ENCODE results near the gene SLC28A1.
A peak's percentile ranks its signal among the peaks of the same experiment; 100 is the strongest.

The SLC28A1 gene

GRCh38 chr15:84899750-84900149, 15.3 kb downstream of the SLC28A1 start:
- Histone ChIP-seq H3K27me3 (ENCODE audit: low read depth, low read length) (no peaks in the 10 kb centered on the region), H3K36me3 (ENCODE audit: control insufficient read depth in 1 of 2, insufficient read depth in 2 of 2, low read length in 2 of 2) (no peaks in the 10 kb centered on the region), H3K4me1 (ENCODE audit: control insufficient read depth in 1 of 2, insufficient read depth in 2 of 2, low read length in 2 of 2) (peaks cover 0 to 12% of the 10 kb centered on the region in 2 donors), H3K9me3 (ENCODE audit: control insufficient read depth in 1 of 2, low read length in 2 of 2) (peaks cover 0 to 4% of the 10 kb centered on the region in 2 donors), H3K4me3 (ENCODE audit: low read depth in 1 of 2, low read length in 2 of 2) (no peak overlapping the region), H3K27ac (ENCODE audit: low read length) (no peak overlapping the region)

- no peak overlapping the region for H3K4me3 ChIP-seq (ENCODE audit: low read depth in 1 of 2, low read length in 2 of 2)
- peaks cover 0 to 16% of the 10 kb centered on the region in 2 donors for H3K4me1 ChIP-seq (ENCODE audit: control insufficient read depth in 1 of 2, insufficient read depth in 2 of 2, low read length in 2 of 2)
- peaks cover 0 to 4% of the 10 kb centered on the region in 2 donors for H3K9me3 ChIP-seq (ENCODE audit: control insufficient read depth in 1 of 2, low read length in 2 of 2)
- H3K27me3 ChIP-seq (ENCODE audit: low read depth, low read length): no peaks in the 10 kb centered on the region
- H3K36me3 ChIP-seq (ENCODE audit: control insufficient read depth in 1 of 2, insufficient read depth in 2 of 2, low read length in 2 of 2): no peaks in the 10 kb centered on the region
- H3K27ac ChIP-seq (ENCODE audit: low read length): no peak overlapping the region
These were observed 17.1 kb downstream of the SLC28A1 start for GRCh38 chr15:84901540-84901939.

- no peaks in the 10 kb centered on the region for H3K36me3 ChIP-seq (ENCODE audit: control insufficient read depth in 1 of 2, insufficient read depth in 2 of 2, low read length in 2 of 2)
- H3K27ac ChIP-seq (ENCODE audit: low read length): no peak overlapping the region
- peaks cover 0 to 16% of the 10 kb centered on the region in 2 donors for H3K4me1 ChIP-seq (ENCODE audit: control insufficient read depth in 1 of 2, insufficient read depth in 2 of 2, low read length in 2 of 2)
- H3K4me3 ChIP-seq (ENCODE audit: low read depth in 1 of 2, low read length in 2 of 2): no peak overlapping the region
- no peaks in the 10 kb centered on the region for H3K27me3 ChIP-seq (ENCODE audit: low read depth, low read length)
- peaks cover 0 to 4% of the 10 kb centered on the region in 2 donors for H3K9me3 ChIP-seq (ENCODE audit: control insufficient read depth in 1 of 2, low read length in 2 of 2)
These were observed 19.3 kb downstream of the SLC28A1 start for GRCh38 chr15:84903751-84904150.

GRCh38 chr15:84904419-84904818, 20.0 kb downstream of the SLC28A1 start:
- no peak overlapping the region for H3K27ac ChIP-seq (ENCODE audit: low read length)
- peaks cover 0 to 16% of the 10 kb centered on the region in 2 donors for H3K4me1 ChIP-seq (ENCODE audit: control insufficient read depth in 1 of 2, insufficient read depth in 2 of 2, low read length in 2 of 2)
- peaks cover 0 to 4% of the 10 kb centered on the region in 2 donors for H3K9me3 ChIP-seq (ENCODE audit: control insufficient read depth in 1 of 2, low read length in 2 of 2)
- H3K27me3 ChIP-seq (ENCODE audit: low read depth, low read length): no peaks in the 10 kb centered on the region
- no peaks in the 10 kb centered on the region for H3K36me3 ChIP-seq (ENCODE audit: control insufficient read depth in 1 of 2, insufficient read depth in 2 of 2, low read length in 2 of 2)
- no peak overlapping the region for H3K4me3 ChIP-seq (ENCODE audit: low read depth in 1 of 2, low read length in 2 of 2)

- H3K27ac ChIP-seq (ENCODE audit: low read length): no peak overlapping the region
- no peak overlapping the region for H3K4me3 ChIP-seq (ENCODE audit: low read depth in 1 of 2, low read length in 2 of 2)
- H3K27me3 ChIP-seq (ENCODE audit: low read depth, low read length): no peaks in the 10 kb centered on the region
- peaks cover 0 to 4% of the 10 kb centered on the region in 2 donors for H3K9me3 ChIP-seq (ENCODE audit: control insufficient read depth in 1 of 2, low read length in 2 of 2)
- no peaks in the 10 kb centered on the region for H3K36me3 ChIP-seq (ENCODE audit: control insufficient read depth in 1 of 2, insufficient read depth in 2 of 2, low read length in 2 of 2)
- peaks cover 0 to 16% of the 10 kb centered on the region in 2 donors for H3K4me1 ChIP-seq (ENCODE audit: control insufficient read depth in 1 of 2, insufficient read depth in 2 of 2, low read length in 2 of 2)
These were observed 20.8 kb downstream of the SLC28A1 start for GRCh38 chr15:84905016-84905916.

GRCh38 chr15:84907731-84908130, 23.3 kb downstream of the SLC28A1 start:
- no peak overlapping the region for H3K4me3 ChIP-seq (ENCODE audit: low read depth in 1 of 2, low read length in 2 of 2)
- no peaks in the 10 kb centered on the region for H3K9me3 ChIP-seq (ENCODE audit: control insufficient read depth in 1 of 2, low read length in 2 of 2)
- no peak overlapping the region for H3K27ac ChIP-seq (ENCODE audit: low read length)
- no peaks in the 10 kb centered on the region for H3K27me3 ChIP-seq (ENCODE audit: low read depth, low read length)
- H3K36me3 ChIP-seq (ENCODE audit: control insufficient read depth in 1 of 2, insufficient read depth in 2 of 2, low read length in 2 of 2): no peaks in the 10 kb centered on the region
- H3K4me1 ChIP-seq (ENCODE audit: control insufficient read depth in 1 of 2, insufficient read depth in 2 of 2, low read length in 2 of 2): peaks cover 11 to 27% of the 10 kb centered on the region in 2 donors

GRCh38 chr15:84908564-84908963, 24.1 kb downstream of the SLC28A1 start:
- no peaks in the 10 kb centered on the region for H3K36me3 ChIP-seq (ENCODE audit: control insufficient read depth in 1 of 2, insufficient read depth in 2 of 2, low read length in 2 of 2)
- peaks cover 15 to 26% of the 10 kb centered on the region in 2 donors for H3K4me1 ChIP-seq (ENCODE audit: control insufficient read depth in 1 of 2, insufficient read depth in 2 of 2, low read length in 2 of 2)
- no peak overlapping the region for H3K4me3 ChIP-seq (ENCODE audit: low read depth in 1 of 2, low read length in 2 of 2)
- no peaks in the 10 kb centered on the region for H3K27me3 ChIP-seq (ENCODE audit: low read depth, low read length)
- no peak overlapping the region for H3K27ac ChIP-seq (ENCODE audit: low read length)
- H3K9me3 ChIP-seq (ENCODE audit: control insufficient read depth in 1 of 2, low read length in 2 of 2): no peaks in the 10 kb centered on the region

- peaks cover 15 to 22% of the 10 kb centered on the region in 2 donors for H3K4me1 ChIP-seq (ENCODE audit: control insufficient read depth in 1 of 2, insufficient read depth in 2 of 2, low read length in 2 of 2)
These were observed 24.6 kb downstream of the SLC28A1 start for GRCh38 chr15:84909029-84909428.

GRCh38 chr15:84909782-84910181, 25.3 kb downstream of the SLC28A1 start:
- H3K4me1 ChIP-seq (ENCODE audit: control insufficient read depth in 1 of 2, insufficient read depth in 2 of 2, low read length in 2 of 2): peaks cover 15 to 17% of the 10 kb centered on the region in 2 donors
- no peak overlapping the region for H3K4me3 ChIP-seq (ENCODE audit: low read depth in 1 of 2, low read length in 2 of 2)
- H3K9me3 ChIP-seq (ENCODE audit: control insufficient read depth in 1 of 2, low read length in 2 of 2): no peaks in the 10 kb centered on the region
- H3K27me3 ChIP-seq (ENCODE audit: low read depth, low read length): no peaks in the 10 kb centered on the region
- no peak overlapping the region for H3K27ac ChIP-seq (ENCODE audit: low read length)
- H3K36me3 ChIP-seq (ENCODE audit: control insufficient read depth in 1 of 2, insufficient read depth in 2 of 2, low read length in 2 of 2): no peaks in the 10 kb centered on the region

More at GRCh38 chr15:84909029-84909428, 24.6 kb downstream of the SLC28A1 start:
- H3K9me3 ChIP-seq (ENCODE audit: control insufficient read depth in 1 of 2, low read length in 2 of 2): no peaks in the 10 kb centered on the region
- no peaks in the 10 kb centered on the region for H3K36me3 ChIP-seq (ENCODE audit: control insufficient read depth in 1 of 2, insufficient read depth in 2 of 2, low read length in 2 of 2)
- no peak overlapping the region for H3K4me3 ChIP-seq (ENCODE audit: low read depth in 1 of 2, low read length in 2 of 2)
- no peak overlapping the region for H3K27ac ChIP-seq (ENCODE audit: low read length)
- no peaks in the 10 kb centered on the region for H3K27me3 ChIP-seq (ENCODE audit: low read depth, low read length)

- Histone ChIP-seq H3K27ac (ENCODE audit: low read length) (peak overlapping the region; percentile 23), H3K36me3 (ENCODE audit: control insufficient read depth in 1 of 2, insufficient read depth in 2 of 2, low read length in 2 of 2) (no peaks in the 10 kb centered on the region), H3K4me1 (ENCODE audit: control insufficient read depth in 1 of 2, insufficient read depth in 2 of 2, low read length in 2 of 2) (peaks cover 17 to 18% of the 10 kb centered on the region in 2 donors), H3K4me3 (ENCODE audit: low read depth in 1 of 2, low read length in 2 of 2) (no peak overlapping the region), H3K9me3 (ENCODE audit: control insufficient read depth in 1 of 2, low read length in 2 of 2) (no peaks in the 10 kb centered on the region), H3K27me3 (ENCODE audit: low read depth, low read length) (no peaks in the 10 kb centered on the region)
These were observed 26.6 kb downstream of the SLC28A1 start for GRCh38 chr15:84910928-84911623.

GRCh38 chr15:84911879-84912660, 27.6 kb downstream of the SLC28A1 start:
- peak overlapping the region; percentile 78 for H3K27ac ChIP-seq (ENCODE audit: low read length)
- no peaks in the 10 kb centered on the region for H3K36me3 ChIP-seq (ENCODE audit: control insufficient read depth in 1 of 2, insufficient read depth in 2 of 2, low read length in 2 of 2)
- H3K27me3 ChIP-seq (ENCODE audit: low read depth, low read length): no peaks in the 10 kb centered on the region
- H3K4me1 ChIP-seq (ENCODE audit: control insufficient read depth in 1 of 2, insufficient read depth in 2 of 2, low read length in 2 of 2): peaks cover 17 to 18% of the 10 kb centered on the region in 2 donors
- no peak overlapping the region for H3K4me3 ChIP-seq (ENCODE audit: low read depth in 1 of 2, low read length in 2 of 2)
- no peaks in the 10 kb centered on the region for H3K9me3 ChIP-seq (ENCODE audit: control insufficient read depth in 1 of 2, low read length in 2 of 2)
